LHCN-M2 (cell line): Measurements from ENCODE around the gene YIPF1. TPM values are rescaled to one million over a fixed set of nuclear protein-coding genes. Genes with fewer than 3 reads are reported as not detected.
A peak's percentile ranks its signal among the peaks of the same experiment; 100 is the strongest.
"Not testable (repeated sequence)": the region's sequence is repeated elsewhere in the genome, so short reads cannot be mapped to it uniquely, and the experiment has no call there.

Experiments
- DNase-seq: peaks from one replicate; pipeline ENCODE4 v3.0.0-alpha.2; 2012; ENCODE audit warnings: low read depth
- total RNA-seq: library from RNA; depleted of rRNA; stranded (reverse); fragments of >200 nt; gene quantifications from 2 replicates; pipeline ENCODE4 v1.2.3, GENCODE V29; 2014

YIPF1 gene
- total RNA-seq, 1 experiment from 2014 or later, result 28.0 TPM

- DNase-seq, result no peak
Observed at GRCh38 chr1:53895421-53895820, 5.8 kb upstream of the YIPF1 start.

DNA sequence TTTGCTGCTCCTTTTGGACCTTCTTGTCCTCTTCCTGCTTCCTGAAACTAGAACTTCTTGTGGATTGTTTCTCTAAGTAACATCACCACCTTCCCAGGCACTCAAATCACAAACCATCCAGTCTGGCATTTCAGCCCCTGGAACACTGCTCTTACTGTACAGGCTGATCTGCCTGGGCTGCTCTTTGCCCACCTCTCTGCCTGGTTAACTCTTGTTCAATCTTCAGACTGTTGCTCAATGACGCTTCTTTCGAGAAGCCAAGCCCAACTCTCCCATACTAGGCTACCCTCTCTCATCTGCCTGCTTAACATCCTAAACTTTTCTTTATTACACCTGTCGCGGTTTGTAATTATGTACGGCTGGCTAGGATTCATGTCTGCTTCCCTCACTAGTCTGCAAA lies 5.0 kb upstream of the YIPF1 start:
- no peak for DNase-seq

DNA sequence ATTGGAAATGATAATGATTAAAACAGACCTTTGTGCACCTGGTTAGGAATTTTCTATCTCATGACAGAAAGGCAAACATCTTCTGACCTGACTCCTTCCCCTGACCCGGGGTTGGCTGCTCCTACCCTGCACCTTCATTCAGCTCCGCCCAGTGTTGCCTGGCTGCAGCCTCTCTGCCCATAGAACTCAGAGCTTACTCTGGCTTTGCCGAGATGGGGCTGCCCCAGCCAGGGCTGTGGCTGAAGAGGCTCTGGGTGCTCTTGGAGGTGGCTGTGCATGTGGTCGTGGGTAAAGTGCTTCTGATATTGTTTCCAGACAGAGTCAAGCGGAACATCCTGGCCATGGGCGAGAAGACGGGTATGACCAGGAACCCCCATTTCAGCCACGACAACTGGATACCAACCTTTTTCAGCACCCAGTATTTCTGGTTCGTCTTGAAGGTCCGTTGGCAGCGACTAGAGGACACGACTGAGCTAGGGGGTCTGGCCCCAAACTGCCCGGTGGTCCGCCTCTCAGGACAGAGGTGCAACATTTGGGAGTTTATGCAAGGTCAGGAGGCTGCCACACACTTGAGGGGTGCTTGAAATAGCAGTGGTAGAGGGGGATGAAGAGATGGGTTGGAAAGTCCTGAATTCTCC lies 4.5 kb upstream of the YIPF1 start, which contains the start of gene DIO1:
Gene DIO1, plus strand, starts transcription at position 189 of the 638 bp plus-strand sequence. Its CDS starts 24 bp downstream, at position 213.
- DNase-seq, result no peak

GRCh38 chr1:53892911-53893310 lies 3.3 kb upstream of the YIPF1 start:
- DNase-seq, result no peak

DNA sequence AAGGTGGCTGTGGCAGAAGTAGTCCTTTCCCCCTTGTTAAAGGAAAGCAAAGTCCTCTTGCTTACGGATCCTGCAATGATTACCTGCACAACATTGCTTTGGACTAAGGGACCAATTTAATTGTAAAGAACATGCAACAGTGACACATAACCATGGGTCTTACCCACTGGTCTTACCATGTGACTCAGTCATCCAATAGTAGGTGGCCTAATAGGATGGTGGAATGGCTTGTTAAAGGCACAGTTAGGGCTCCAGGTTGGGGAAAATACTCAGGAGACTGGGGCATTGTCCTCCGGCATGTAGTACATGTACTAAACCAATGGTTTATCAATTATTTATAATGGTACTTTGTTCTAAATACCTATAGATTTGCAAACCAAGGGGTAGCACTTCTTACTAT lies 2.1 kb upstream of the YIPF1 start:
- DNase-seq, result no peak

DNA sequence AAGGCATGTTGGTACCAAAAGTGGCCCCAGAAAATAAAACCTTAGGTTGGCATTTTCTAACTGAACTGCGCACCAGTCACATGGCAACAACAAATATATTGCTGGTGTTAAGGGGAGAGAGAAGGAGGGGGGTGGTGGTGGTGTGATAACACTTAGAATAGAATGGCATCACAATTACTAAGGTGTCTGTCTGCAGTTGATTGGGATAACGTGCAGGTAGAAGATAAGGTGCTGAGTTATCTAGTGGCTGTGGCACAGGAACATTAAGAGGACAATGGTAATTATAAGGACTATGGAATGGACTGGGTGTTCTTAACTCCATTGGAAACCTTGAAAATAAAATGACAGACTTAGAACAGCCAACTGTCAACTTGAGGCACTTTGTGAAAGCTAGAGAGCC lies 1.4 kb upstream of the YIPF1 start:
- DNase-seq, result no peak

DNA sequence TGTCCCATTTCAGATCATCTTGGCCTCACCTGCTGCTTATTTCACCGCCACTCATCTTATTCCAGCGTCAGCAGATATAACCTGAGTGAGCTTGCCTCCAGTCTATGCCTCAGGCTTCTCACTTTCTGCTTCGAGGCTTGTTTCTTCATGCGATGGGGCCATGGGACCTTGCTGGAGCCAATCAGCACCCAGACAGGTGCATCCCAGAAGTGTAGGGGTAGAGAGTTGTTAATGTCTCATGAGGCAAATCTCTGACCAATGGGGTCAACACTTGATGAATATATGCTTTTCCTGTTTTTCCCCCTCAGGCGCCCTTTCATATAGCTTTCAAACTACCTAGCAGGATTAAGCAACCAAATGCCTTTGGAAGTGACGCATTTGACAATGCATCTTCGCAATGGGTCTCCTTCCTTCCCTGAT lies 935 bp upstream of the YIPF1 start:
- peak; percentile 29 for DNase-seq

DNA sequence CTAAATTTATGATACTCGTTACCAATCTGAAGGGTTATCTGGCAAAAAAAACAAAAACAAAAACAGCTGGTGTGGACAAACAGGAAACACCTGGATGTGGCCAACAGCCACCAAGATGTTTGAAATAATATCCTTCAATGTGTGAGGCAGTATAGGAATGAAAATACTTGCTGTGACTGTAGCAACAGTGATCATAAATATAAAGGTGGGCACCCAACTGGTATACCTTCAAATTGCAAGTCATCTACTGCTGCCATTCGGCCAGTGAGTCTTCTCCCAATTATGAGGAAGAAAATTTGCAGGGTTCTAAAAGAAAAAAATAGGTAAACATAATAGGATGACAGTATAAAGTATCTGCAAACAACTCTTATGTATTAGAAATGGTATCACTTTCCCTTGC lies 916 bp downstream of the YIPF1 start:
- no peak for DNase-seq

DNA sequence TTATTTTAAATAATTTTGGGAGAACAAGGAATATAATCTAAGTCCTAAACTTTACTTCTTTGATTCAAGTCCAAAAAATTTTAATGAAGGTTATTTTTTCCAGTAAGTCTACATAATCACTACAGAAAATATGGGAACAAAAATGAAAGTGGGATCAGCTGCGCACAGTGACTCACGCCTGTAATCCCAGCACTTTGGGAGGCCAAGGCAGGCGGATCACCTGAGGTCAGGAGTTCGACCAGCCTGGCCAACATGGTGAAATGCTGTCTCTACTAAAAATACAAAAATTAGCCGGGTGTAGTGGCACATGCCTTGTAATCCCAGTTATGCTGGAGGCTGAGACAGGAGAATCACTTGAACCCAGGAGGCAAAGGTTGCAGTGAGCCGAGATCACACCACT lies 6.0 kb downstream of the YIPF1 start:
- not testable (repeated sequence) for DNase-seq

DNA sequence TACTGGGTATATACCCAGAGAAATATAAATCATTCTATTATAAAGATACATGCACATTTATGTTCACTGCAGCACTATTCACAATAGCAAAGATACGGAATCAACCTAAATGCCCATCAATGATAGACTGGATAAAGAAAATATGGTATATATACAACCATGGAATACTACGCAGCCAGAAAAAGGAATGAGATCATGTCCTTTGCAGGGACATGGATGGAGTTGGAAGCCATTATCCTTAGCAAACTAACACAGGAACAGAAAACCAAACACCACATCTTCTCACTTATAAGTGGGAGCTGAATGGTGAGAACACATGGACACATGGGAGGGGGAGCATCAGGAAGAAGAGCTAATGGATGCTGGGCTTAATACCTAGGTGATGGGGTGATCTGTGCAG lies 7.7 kb downstream of the YIPF1 start:
- DNase-seq, result not testable (repeated sequence)

GRCh38 chr1:53878492-53879105 lies 11.0 kb downstream of the YIPF1 start:
- DNase-seq, result peak; percentile 49

DNA sequence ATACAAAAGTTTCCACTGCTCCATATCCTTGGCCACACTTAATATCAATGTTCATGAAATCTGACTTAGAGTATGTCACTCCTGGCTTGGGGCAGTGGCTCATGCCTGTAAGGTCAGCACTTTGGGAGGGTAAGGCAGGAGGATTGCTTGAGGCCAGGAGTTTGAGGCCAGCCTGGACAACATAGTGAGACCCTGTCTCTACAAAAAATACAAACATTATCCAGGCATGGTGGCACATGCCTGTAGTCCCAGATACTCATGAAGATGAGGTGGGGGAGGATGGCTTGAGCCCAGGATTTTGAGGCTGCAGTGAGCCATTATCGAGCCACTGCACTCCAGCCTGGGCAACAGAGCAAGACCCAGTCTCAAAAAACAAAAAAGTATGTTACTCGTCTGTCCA lies 14.4 kb downstream of the YIPF1 start:
- not testable (repeated sequence) for DNase-seq

GRCh38 chr1:53871773-53872484 lies 17.7 kb downstream of the YIPF1 start:
- no peak for DNase-seq

GRCh38 chr1:53871221-53871620 lies 18.4 kb downstream of the YIPF1 start:
- DNase-seq, result peak; percentile 6

GRCh38 chr1:53869454-53870117 lies 20.0 kb downstream of the YIPF1 start:
- DNase-seq, result no peak

- no peak for DNase-seq
Observed at GRCh38 chr1:53868565-53868964, 21.0 kb downstream of the YIPF1 start.

- DNase-seq, result no peak
Observed at GRCh38 chr1:53862507-53862906, 27.1 kb downstream of the YIPF1 start.

DNA sequence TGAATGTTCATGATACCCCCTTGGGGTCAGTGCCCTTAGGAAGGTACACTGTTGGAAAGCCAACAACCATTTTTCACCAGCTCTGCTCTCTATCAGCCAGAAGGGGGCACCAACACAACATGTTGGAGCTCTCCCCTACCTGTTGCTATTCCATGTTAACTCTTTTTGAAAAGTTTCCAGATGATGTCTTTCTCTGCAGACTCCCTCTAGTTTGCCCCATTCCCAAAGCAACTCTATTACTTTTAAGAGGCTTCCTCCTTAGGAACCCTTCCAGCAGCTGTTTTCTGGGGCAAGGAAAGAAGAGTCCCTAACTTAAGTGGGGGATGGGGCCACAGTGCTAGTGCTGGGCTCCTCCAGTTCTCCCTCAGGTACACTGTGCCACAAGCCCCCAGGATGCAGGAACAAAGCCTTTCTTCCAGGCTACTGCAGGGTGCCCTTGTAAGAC lies 28.6 kb downstream of the YIPF1 start:
- DNase-seq, result peak; percentile 47

GRCh38 chr1:53851571-53852285 lies 37.9 kb downstream of the YIPF1 start:
- peak; percentile 24 for DNase-seq

DNA sequence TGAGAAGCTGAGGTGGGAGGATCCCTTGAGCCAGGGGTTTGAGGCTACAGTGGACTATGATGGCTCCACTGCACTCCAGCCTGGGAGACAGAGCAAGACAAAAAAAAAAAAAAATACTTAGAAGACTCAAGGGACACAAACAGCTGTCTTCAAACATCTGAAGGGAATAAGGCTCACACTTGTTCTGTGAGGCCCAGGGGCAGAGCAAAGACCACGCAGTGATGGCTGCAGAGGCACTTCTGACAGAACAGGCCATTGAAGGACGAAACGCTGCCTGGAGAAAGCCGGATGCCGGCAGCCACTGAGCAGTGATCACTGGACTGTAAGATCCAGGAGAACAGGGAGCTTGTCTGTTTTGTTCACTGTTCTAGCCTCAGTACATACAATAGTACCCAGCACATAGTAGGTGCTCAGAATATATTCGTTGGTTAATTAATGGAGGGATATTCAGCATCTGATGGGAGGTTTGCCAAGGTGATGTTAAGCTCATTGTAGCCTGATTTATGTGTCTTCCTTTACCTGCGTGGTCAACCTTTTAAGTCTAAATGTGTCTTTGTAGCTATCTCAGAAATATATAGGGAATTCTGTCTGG lies 39.4 kb downstream of the YIPF1 start:
- DNase-seq, result no peak

- no peak for DNase-seq
Observed at GRCh38 chr1:53847980-53848379, 41.6 kb downstream of the YIPF1 start.
